Lower leg skin (tissue), 3 donors: ENCODE data around the gene NOC2L.

Experiments
- POLR2A ChIP-seq, 2 donors: fragments of 450-650 bp; IDR thresholded peaks; one replicate each; pipeline ENCODE4 v1.6.1; 2016 to 2017; ENCODE audit warnings: antibody characterized with exemption in 2 of 2, mild to moderate bottlenecking in 1 of 2, moderate library complexity in 1 of 2
- TF ChIP-seq, protein P1 (sequence below), 3 donors: fragments of 450-650 bp; IDR thresholded peaks; one replicate each; pipeline ENCODE4 v1.5.1; 2016; ENCODE audit warnings: antibody characterized with exemption in 3 of 3, mild to moderate bottlenecking in 3 of 3, moderate library complexity in 2 of 3

DNA sequence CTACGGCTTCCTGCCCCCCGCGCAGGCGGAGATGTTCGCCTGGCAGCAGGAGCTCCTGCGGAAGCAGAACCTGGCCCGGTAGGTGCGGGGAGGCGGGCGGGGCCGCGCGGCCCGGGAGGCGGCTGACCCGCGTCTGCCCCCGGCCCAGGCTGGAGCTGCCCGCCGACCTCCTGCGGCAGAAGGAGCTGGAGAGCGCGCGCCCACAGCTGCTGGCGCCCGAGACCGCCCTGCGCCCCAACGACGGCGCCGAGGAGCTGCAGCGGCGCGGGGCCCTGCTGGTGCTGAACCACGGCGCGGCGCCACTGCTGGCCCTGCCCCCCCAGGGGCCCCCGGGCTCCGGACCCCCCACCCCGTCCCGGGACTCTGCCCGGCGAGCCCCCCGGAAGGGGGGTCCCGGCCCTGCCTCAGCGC is 16.6 kb downstream of the NOC2L start:
- TF ChIP-seq, protein P1, sequence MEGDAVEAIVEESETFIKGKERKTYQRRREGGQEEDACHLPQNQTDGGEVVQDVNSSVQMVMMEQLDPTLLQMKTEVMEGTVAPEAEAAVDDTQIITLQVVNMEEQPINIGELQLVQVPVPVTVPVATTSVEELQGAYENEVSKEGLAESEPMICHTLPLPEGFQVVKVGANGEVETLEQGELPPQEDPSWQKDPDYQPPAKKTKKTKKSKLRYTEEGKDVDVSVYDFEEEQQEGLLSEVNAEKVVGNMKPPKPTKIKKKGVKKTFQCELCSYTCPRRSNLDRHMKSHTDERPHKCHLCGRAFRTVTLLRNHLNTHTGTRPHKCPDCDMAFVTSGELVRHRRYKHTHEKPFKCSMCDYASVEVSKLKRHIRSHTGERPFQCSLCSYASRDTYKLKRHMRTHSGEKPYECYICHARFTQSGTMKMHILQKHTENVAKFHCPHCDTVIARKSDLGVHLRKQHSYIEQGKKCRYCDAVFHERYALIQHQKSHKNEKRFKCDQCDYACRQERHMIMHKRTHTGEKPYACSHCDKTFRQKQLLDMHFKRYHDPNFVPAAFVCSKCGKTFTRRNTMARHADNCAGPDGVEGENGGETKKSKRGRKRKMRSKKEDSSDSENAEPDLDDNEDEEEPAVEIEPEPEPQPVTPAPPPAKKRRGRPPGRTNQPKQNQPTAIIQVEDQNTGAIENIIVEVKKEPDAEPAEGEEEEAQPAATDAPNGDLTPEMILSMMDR (IDR thresholded peaks at IDR 0.05), result no peak
- no peak for TF ChIP-seq POLR2A (IDR thresholded peaks at IDR 0.05)
